Right atrium auricular region (tissue), 2 donors: ENCODE data around the gene MAT2A. TPM values are rescaled to one million over a fixed set of nuclear protein-coding genes. Genes with fewer than 3 reads are reported as not detected.

ENCODE experiments used
- DNase-seq: peaks from one replicate; pipeline ENCODE4 v3.0.0-alpha.2; 2019; ENCODE audit warnings: low spot score
- H3K27ac ChIP-seq, 2 donors: fragments of 200-600 bp; sonication (generic); 1 replicate in 1 of 2; 2 replicates in 1 of 2; pipeline ENCODE4 v1.5.1; 2016 to 2019
- H3K27me3 ChIP-seq, 2 donors: fragments of 200-600 bp; sonication (generic); one replicate each; pipeline versions ENCODE4 v1.5.1 to v1.6.0; 2017 to 2019
- H3K36me3 ChIP-seq: fragments of 200-600 bp; sonication (generic); one replicate; pipeline ENCODE4 v1.5.1; 2016
- H3K4me1 ChIP-seq, 2 donors: fragments of 200-600 bp; sonication (generic); one replicate each; pipeline versions ENCODE4 v1.5.1 to v1.6.0; 2017 to 2019
- H3K4me3 ChIP-seq, 2 donors: fragments of 200-600 bp; sonication (generic); 1 replicate in 1 of 2; 2 replicates in 1 of 2; pipeline ENCODE4 v1.5.1; 2017 to 2019; ENCODE audit warnings: mild to moderate bottlenecking in 1 of 2, moderate library complexity in 1 of 2
- H3K9me3 ChIP-seq, 2 donors: fragments of 200-600 bp; sonication (generic); one replicate each; pipeline ENCODE4 v1.5.1; 2019
- CTCF ChIP-seq, 2 donors: fragments of 200-600 bp; sonication (generic); IDR thresholded peaks; one replicate each; pipeline ENCODE4 v1.5.1; 2019; ENCODE audit warnings: antibody characterized with exemption in 2 of 2
- total RNA-seq, 2 donors: library from RNA; depleted of rRNA; stranded (reverse); fragments of >200 nt; gene quantifications; one replicate each; pipeline ENCODE4 v1.1.0, GENCODE V29; 2016

The MAT2A gene
- total RNA-seq, 2 donors from 2014 or later: 95.6 to 101 TPM

GRCh38 chr2:85505551-85506238 lies 33.3 kb upstream of the MAT2A start:
- Histone ChIP-seq H3K4me1 (peaks cover 0 to 49% of the 10 kb centered on the region in 2 donors), H3K9me3 (no peaks in the 10 kb centered on the region), H3K27me3 (no peaks in the 10 kb centered on the region), H3K27ac (peak overlapping the region; percentile 56 to 69), H3K4me3 (no peak overlapping the region), H3K36me3 (no peaks in the 10 kb centered on the region)
- no peak for DNase-seq
- TF ChIP-seq CTCF (IDR thresholded peaks at IDR 0.05): no peak

- H3K4me3 ChIP-seq: no peak overlapping the region
- H3K4me1 ChIP-seq: peaks cover 0 to 47% of the 10 kb centered on the region in 2 donors
- no peak for DNase-seq
- peak overlapping the region; percentile 6 to 23 for H3K27ac ChIP-seq
- H3K36me3 ChIP-seq: no peaks in the 10 kb centered on the region
- H3K9me3 ChIP-seq: no peaks in the 10 kb centered on the region
- no peaks in the 10 kb centered on the region for H3K27me3 ChIP-seq
- TF ChIP-seq CTCF (IDR thresholded peaks at IDR 0.05): no peak
These were observed 32.2 kb upstream of the MAT2A start for GRCh38 chr2:85506768-85507181.

DNA sequence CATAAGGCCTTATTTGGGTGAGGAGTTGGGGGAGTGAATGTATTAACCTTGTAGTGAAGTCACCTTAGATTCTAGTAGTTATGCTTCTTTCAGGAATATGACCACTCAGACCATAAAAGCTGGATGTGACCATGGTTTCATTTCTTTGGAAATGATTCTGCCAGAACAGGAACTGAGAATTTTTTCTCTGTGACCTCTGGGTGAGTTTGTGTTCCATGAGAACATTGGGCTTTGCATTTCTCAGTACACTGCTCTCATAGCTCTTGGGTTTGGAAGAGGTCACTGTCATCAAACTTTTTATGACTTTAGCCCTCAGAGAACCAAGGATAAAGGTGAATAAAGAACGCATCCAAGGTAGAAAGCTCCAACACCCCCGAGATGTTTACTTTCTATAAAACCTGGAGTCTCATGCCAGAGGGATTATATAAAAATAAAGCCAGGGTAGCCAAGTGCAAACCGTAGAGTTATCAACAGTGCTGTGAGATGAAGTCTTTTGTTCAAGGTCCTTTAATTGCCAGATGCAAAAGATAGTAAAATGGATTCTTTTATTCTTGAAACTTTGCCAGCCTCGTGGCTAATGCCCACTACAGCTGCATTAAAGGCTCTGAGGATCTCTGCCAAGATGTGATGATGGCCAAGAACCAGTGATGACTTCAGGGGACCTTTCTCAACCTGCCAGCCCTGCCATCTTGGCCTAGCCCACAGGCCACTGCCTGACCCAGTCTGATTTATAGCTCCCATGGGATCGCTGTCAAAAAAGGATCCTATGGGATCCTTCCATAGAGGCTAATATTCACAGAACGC lies 27.8 kb upstream of the MAT2A start:
- Histone ChIP-seq H3K27ac (no peak overlapping the region), H3K27me3 (no peaks in the 10 kb centered on the region), H3K36me3 (no peaks in the 10 kb centered on the region), H3K4me1 (peaks cover 0 to 17% of the 10 kb centered on the region in 2 donors), H3K4me3 (no peak overlapping the region), H3K9me3 (no peaks in the 10 kb centered on the region)
- no peak for TF ChIP-seq CTCF (IDR thresholded peaks at IDR 0.05)
- DNase-seq: no peak

- DNase-seq: no peak
- Histone ChIP-seq H3K4me3 (no peak overlapping the region), H3K27me3 (no peaks in the 10 kb centered on the region), H3K4me1 (peaks cover 0 to 10% of the 10 kb centered on the region in 2 donors), H3K9me3 (no peaks in the 10 kb centered on the region), H3K27ac (no peak overlapping the region), H3K36me3 (no peaks in the 10 kb centered on the region)
- TF ChIP-seq CTCF (IDR thresholded peaks at IDR 0.05): no peak
These were observed 24.6 kb upstream of the MAT2A start for GRCh38 chr2:85514323-85514722.

DNA sequence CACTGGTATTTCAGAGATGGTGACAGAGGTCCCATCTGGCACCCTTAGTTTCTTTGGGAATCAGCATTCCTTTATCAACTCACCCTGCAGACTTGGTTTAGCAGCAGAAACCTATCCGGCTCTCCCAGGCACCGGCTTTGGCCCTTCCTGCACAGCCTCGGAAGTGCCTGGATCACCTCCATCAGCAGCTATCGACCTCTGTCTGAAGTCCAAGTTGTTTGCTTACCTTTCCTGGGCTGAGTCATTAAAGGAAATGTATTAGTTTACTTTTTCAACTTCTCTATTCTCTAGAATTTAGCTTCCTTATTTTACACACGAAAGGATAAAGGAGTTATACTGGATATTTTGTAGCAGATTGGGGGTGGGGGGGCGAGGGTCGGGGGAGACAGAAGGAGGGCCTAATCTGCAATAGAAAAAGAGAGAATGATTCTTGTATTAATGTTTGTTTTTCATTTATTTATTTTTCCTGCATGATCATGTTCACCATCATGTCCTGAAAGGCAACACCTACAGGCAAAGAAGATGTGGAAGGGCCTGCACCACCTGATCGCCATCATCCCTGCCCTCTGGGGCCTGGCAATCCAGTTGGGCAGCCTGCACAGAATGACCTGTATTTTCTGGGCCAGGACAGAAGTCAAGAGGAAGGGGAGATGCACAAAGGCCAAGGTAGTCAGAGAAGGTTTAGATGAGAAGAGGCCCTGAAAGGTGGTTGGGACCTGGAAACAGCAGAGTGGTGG lies 22.1 kb upstream of the MAT2A start:
- no peaks in the 10 kb centered on the region for H3K36me3 ChIP-seq
- DNase-seq: no peak
- H3K4me3 ChIP-seq: no peak overlapping the region
- no peaks in the 10 kb centered on the region for H3K4me1 ChIP-seq
- H3K27me3 ChIP-seq: no peaks in the 10 kb centered on the region
- TF ChIP-seq CTCF (IDR thresholded peaks at IDR 0.05): no peak
- H3K9me3 ChIP-seq: no peaks in the 10 kb centered on the region
- no peak overlapping the region for H3K27ac ChIP-seq
